GM12891 (cell line): ENCODE measurements around the gene EFHC2.

Experiments used
- PAX5 ChIP-seq: IDR thresholded peaks from 2 replicates; pipeline ENCODE4 v1.6.1; 2011; ENCODE audit warnings: low read length, moderate library complexity, mild to moderate bottlenecking; ENCODE audit not compliant: insufficient read depth, severe bottlenecking
- POLR2A ChIP-seq: IDR thresholded peaks from 2 replicates; pipeline ENCODE4 v1.6.1; 2011; ENCODE audit warnings: low read depth, low read length, control low read depth
- POLR2AphosphoS5 ChIP-seq: IDR thresholded peaks from 2 replicates; pipeline ENCODE4 v1.6.1; 2011; ENCODE audit warnings: low read depth, low read length, control low read depth
- POU2F2 ChIP-seq: IDR thresholded peaks from 2 replicates; pipeline ENCODE4 v1.6.1; 2011; ENCODE audit warnings: low read depth, mild to moderate bottlenecking, control low read depth, low read length, moderate library complexity
- SPI1 ChIP-seq: IDR thresholded peaks from 2 replicates; pipeline ENCODE4 v1.6.1; 2011; ENCODE audit warnings: low read depth, low read length, control low read depth
- TAF1 ChIP-seq: IDR thresholded peaks from 2 replicates; pipeline ENCODE4 v1.6.1; 2011; ENCODE audit warnings: low read depth, low read length, control low read depth

DNA sequence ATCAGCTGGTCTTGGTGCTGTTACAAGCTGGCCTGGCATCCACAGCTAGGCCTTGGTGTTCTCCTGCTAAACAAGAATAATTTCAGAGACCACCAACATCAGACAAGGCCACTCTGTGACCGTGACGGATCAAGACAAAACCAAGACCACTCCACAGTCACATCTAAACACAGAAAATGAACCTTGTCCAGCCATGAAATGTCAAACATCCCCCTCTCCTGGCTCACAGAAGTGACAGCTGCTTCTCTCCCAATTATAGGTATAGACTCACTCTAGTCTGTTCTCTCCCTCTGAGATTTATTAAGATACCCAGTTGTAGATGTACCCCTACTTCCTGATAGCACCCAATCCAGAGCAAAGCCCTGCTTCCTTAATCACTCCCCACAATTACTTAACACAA, 40.4 kb downstream of the EFHC2 start:
- no peak for TF ChIP-seq POLR2A
- TF ChIP-seq SPI1 = no peak
- TF ChIP-seq POLR2AphosphoS5 = no peak
- no peak for TF ChIP-seq TAF1
- no peak for TF ChIP-seq PAX5
- no peak for TF ChIP-seq POU2F2
